GM23338 (cell line): ENCODE results near the gene TENM3. TPM values are rescaled to one million over a fixed set of nuclear protein-coding genes. Genes with fewer than 3 reads are reported as not detected.
A peak's percentile ranks its signal among the peaks of the same experiment; 100 is the strongest.
"Not testable (repeated sequence)": the region's sequence is repeated elsewhere in the genome, so short reads cannot be mapped to it uniquely, and the experiment has no call there.

ENCODE experiments used
- ATAC-seq: fragments of 200-7000 bp; cut with Tn5 transposase; 3 replicates; pipeline ENCODE4 v1.9.1; 2020
- DNase-seq: peaks from one replicate; pipeline ENCODE4 v3.0.0-alpha.2; 2015; ENCODE audit warnings: low spot score
- H2AFZ ChIP-seq: fragments of 200-600 bp; sonication (generic); 2 replicates; pipeline ENCODE4 v1.8.0; 2016; ENCODE audit warnings: antibody characterized with exemption, mild to moderate bottlenecking, moderate library complexity
- H3F3A ChIP-seq: fragments of 200-600 bp; sonication (generic); replicated peaks from 2 replicates; pipeline ENCODE4 v1.8.0; 2017; ENCODE audit warnings: antibody characterized with exemption, mixed run types, low read depth
- H3K27ac ChIP-seq: fragments of 200-600 bp; sonication (generic); 2 replicates; pipeline ENCODE4 v1.6.1; 2016; ENCODE audit warnings: low read depth
- H3K27me3 ChIP-seq: fragments of 200-600 bp; sonication (generic); 2 replicates; pipeline ENCODE4 v1.8.0; 2016; ENCODE audit warnings: mild to moderate bottlenecking, mixed run types, moderate library complexity; ENCODE audit not compliant: insufficient read depth
- H3K36me3 ChIP-seq: fragments of 200-600 bp; sonication (generic); 2 replicates; pipeline ENCODE4 v1.8.0; 2016; ENCODE audit warnings: mild to moderate bottlenecking; ENCODE audit not compliant: insufficient read depth
- H3K4me1 ChIP-seq: fragments of 200-600 bp; sonication (generic); 2 replicates; pipeline ENCODE4 v1.8.0; 2016; ENCODE audit warnings: mild to moderate bottlenecking, moderate library complexity; ENCODE audit not compliant: insufficient read depth
- H3K4me2 ChIP-seq: fragments of 200-600 bp; sonication (generic); 2 replicates; pipeline ENCODE4 v1.7.1; 2017; ENCODE audit warnings: mixed run types
- H3K4me3 ChIP-seq: fragments of 200-600 bp; sonication (generic); 2 replicates; pipeline ENCODE4 v1.6.1; 2016; ENCODE audit warnings: mixed run types
- H3K79me2 ChIP-seq: fragments of 200-600 bp; sonication (generic); replicated peaks from 2 replicates; pipeline ENCODE4 v1.8.0; 2017; ENCODE audit warnings: mild to moderate bottlenecking; ENCODE audit not compliant: insufficient read depth
- H3K9me2 ChIP-seq: fragments of 200-600 bp; sonication (generic); 2 replicates; pipeline ENCODE4 v1.8.0; 2017; ENCODE audit not compliant: insufficient read depth
- H4K20me1 ChIP-seq: fragments of 200-600 bp; sonication (generic); replicated peaks from 2 replicates; pipeline ENCODE4 v1.8.0; 2017; ENCODE audit warnings: mild to moderate bottlenecking; ENCODE audit not compliant: insufficient read depth
- H3K27ac Mint-ChIP-seq: 2 replicates; pipeline ENCODE4 v1.8.0; 2020; ENCODE audit warnings: inconsistent platforms, mild to moderate bottlenecking, moderate library complexity, mixed read lengths
- H3K27me3 Mint-ChIP-seq: 3 replicates; pipeline ENCODE4 v1.8.0; 2022; ENCODE audit warnings: low read depth, mild to moderate bottlenecking, moderate library complexity, mixed read lengths, inconsistent platforms; ENCODE audit not compliant: insufficient read depth, poor library complexity
- H3K36me3 Mint-ChIP-seq: 3 replicates; pipeline ENCODE4 v1.8.0; 2021; ENCODE audit warnings: low read depth, mild to moderate bottlenecking, inconsistent platforms, moderate library complexity, mixed read lengths
- H3K4me1 Mint-ChIP-seq: 3 replicates; pipeline ENCODE4 v1.8.0; 2020; ENCODE audit warnings: mild to moderate bottlenecking, inconsistent platforms, mixed read lengths
- H3K4me3 Mint-ChIP-seq: 3 replicates; pipeline ENCODE4 v1.8.0; 2021; ENCODE audit warnings: moderate library complexity, mild to moderate bottlenecking, inconsistent platforms, mixed read lengths
- H3K9me3 Mint-ChIP-seq: 3 replicates; pipeline ENCODE4 v1.8.0; 2020; ENCODE audit warnings: moderate library complexity, mild to moderate bottlenecking, inconsistent platforms, mixed read lengths
- CREB1 ChIP-seq: fragments of 250-450 bp; sonication (Bioruptor Pico); IDR thresholded peaks from 2 replicates; pipeline ENCODE4 v1.5.0; 2020; ENCODE audit warnings: low read depth, mild to moderate bottlenecking, moderate library complexity
- CTCF ChIP-seq, 2 experiments: fragments of 200-600 bp in 1 of 2; sonication (generic) in 1 of 2; conservative IDR thresholded peaks; 2 replicates each; pipeline versions ENCODE4 v1.5.1 to v1.6.1; 2016 to 2017; ENCODE audit warnings: antibody characterized with exemption in 2 of 2, low read depth in 2 of 2, mild to moderate bottlenecking in 2 of 2, moderate library complexity in 1 of 2
- ETS1 ChIP-seq: IDR thresholded peaks from 2 replicates; pipeline ENCODE4 v1.6.1; 2016; ENCODE audit warnings: antibody characterized with exemption
- EZH2phosphoT487 ChIP-seq: fragments of 200-600 bp; sonication (generic); IDR thresholded peaks from one replicate; pipeline ENCODE4 v1.8.1; 2018; ENCODE audit warnings: antibody characterized with exemption; ENCODE audit not compliant: unreplicated experiment
- JUNB ChIP-seq: IDR thresholded peaks from one replicate; pipeline ENCODE4 v1.6.1; 2016; ENCODE audit warnings: antibody characterized with exemption; ENCODE audit not compliant: unreplicated experiment
- NANOG ChIP-seq: IDR thresholded peaks from 2 replicates; pipeline ENCODE4 v1.6.1; 2016; ENCODE audit warnings: antibody characterized with exemption, borderline replicate concordance
- STAT1 ChIP-seq: IDR thresholded peaks from one replicate; pipeline ENCODE4 v1.6.1; 2016; ENCODE audit warnings: antibody characterized with exemption; ENCODE audit not compliant: unreplicated experiment
- ZNF114 ChIP-seq: fragments of 250-450 bp; sonication (Bioruptor Pico); IDR thresholded peaks from 2 replicates; pipeline ENCODE4 v1.5.0; 2020; ENCODE audit warnings: mild to moderate bottlenecking, moderate library complexity
- polyA plus RNA-seq: library from polyadenylated mRNA; unstranded; fragments of >200 nt; fragmentation: Nextera tagmentation; extraction: Ambion mirVana; gene quantifications from 2 replicates; pipeline ENCODE4 v1.2.1, GENCODE V29; 2016
- total RNA-seq: library from RNA; depleted of rRNA; stranded (reverse); fragments of >200 nt; shearing (Covaris generic); gene quantifications from 2 replicates; pipeline ENCODE4 v1.2.3, GENCODE V29; 2014

Gene TENM3
- total and polyA plus RNA-seq, 2 experiments from 2014 or later = 22.2 to 128 TPM

GRCh38 chr4:182240161-182241130 lies 2.8 kb upstream of the TENM3 start:
- Histone ChIP-seq H3K4me3 (no peak overlapping the region), H3K36me3 (no peaks in the 10 kb centered on the region), H2AFZ (no peak overlapping the region), H3K4me2 (no peak overlapping the region), H3K4me1 (peaks cover 15% of the 10 kb centered on the region), H3F3A (no peaks in the 10 kb centered on the region), H3K9me2 (no peaks in the 10 kb centered on the region), H3K27ac (no peak overlapping the region), H4K20me1 (no peaks in the 10 kb centered on the region), H3K27me3 (no peaks in the 10 kb centered on the region), H3K79me2 (no peaks in the 10 kb centered on the region)
- ATAC-seq (peak; percentile 21; the same call in 2 of the 3 replicates), DNase-seq (peak; percentile 43)
- Mint-ChIP-seq H3K4me1 (peaks cover 33% of the 10 kb centered on the region), H3K27ac (peak overlapping the region; percentile 73), H3K9me3 (no peaks in the 10 kb centered on the region; the same call in 2 of the 3 replicates), H3K36me3 (peaks cover 8% of the 10 kb centered on the region; the same call in 1 of the 3 replicates), H3K27me3 (peaks cover 7% of the 10 kb centered on the region), H3K4me3 (no peak overlapping the region)
- TF ChIP-seq EZH2phosphoT487 (no peak), CTCF (conservative IDR thresholded peaks at IDR 0.05; ENCODE audit: low read depth in 2 of 2) (no peak), JUNB (no peak), NANOG (no peak), ZNF114 (no peak), STAT1 (no peak), ETS1 (no peak), CREB1 (CRISPR knock-in tag) (no peak)

- not testable (repeated sequence) for H3K27me3 ChIP-seq, H3K9me3 Mint-ChIP-seq, H2AFZ ChIP-seq, H3F3A ChIP-seq, H3K4me3 Mint-ChIP-seq, H3K4me2 ChIP-seq, H3K4me3 ChIP-seq, H3K79me2 ChIP-seq, H3K27ac ChIP-seq, H3K9me2 ChIP-seq, H3K27ac Mint-ChIP-seq, H4K20me1 ChIP-seq, H3K36me3 ChIP-seq, ATAC-seq, H3K27me3 Mint-ChIP-seq, H3K36me3 Mint-ChIP-seq, DNase-seq
- H3K4me1 ChIP-seq = peaks cover 29% of the 10 kb centered on the region
- H3K4me1 Mint-ChIP-seq = peaks cover 49% of the 10 kb centered on the region
Measured at GRCh38 chr4:182242260-182242659, 942 bp upstream of the TENM3 start.
